ENCODE data around the gene HTR4. TPM values are rescaled to one million over a fixed set of nuclear protein-coding genes. Genes with fewer than 3 reads are reported as not detected.

HTR4 gene
- total and polyA plus RNA-seq, 2 of the 4 experiments (the other 2 are of a cell fraction), result not detected

- BruUV-seq (replicated peaks), result no TSS peak
Observed at GRCh38 chr5:148626081-148626613, 28.2 kb downstream of the HTR4 start.

More at GRCh38 chr5:148626081-148626613, 28.2 kb downstream of the HTR4 start:
- H2AFZ ChIP-seq (replicated peaks; ENCODE audit: low read length, poor library complexity), result no peak overlapping the region
- H3K79me1 ChIP-seq (ENCODE audit: low read depth in 1 of 2, low read length in 2 of 2), result no peaks in the 10 kb centered on the region
- H2AK9ac ChIP-seq (replicated peaks; ENCODE audit: low read depth, low read length, poor library complexity), result no peak overlapping the region
- no peak overlapping the region for H2AK5ac ChIP-seq (ENCODE audit: low read depth, low read length)
- no peak overlapping the region for H3K4ac ChIP-seq (ENCODE audit: low read depth, low read length)
- WGBS, 2 experiments (ENCODE audit: extremely low coverage in 2 of 2, insufficient read length in 1 of 2), result no CpG with 5 or more reads among the region's 3 CpGs
- H2BK5ac ChIP-seq (ENCODE audit: low read depth, low read length, poor library complexity, severe bottlenecking), result no peak overlapping the region
- intact Hi-C loops (cut with micrococcal nuclease) (no loop called here), dilution Hi-C loops (cut with HindIII; ENCODE audit: low sequenced_read_pairs, unreplicated experiment) (no loop called here), in situ Hi-C loops (cut with MboI; ENCODE audit: low sequenced_read_pairs) (no loop called here)
- H3K4me1 ChIP-seq (ENCODE audit: control insufficient read depth, insufficient read depth, low read length), result no peaks in the 10 kb centered on the region
- no peaks in the 10 kb centered on the region for H4K20me1 ChIP-seq (ENCODE audit: insufficient read depth, low read length)
- H3K23ac ChIP-seq (ENCODE audit: low read depth, low read length), result no peak overlapping the region
- no peak overlapping the region for H2BK15ac ChIP-seq (ENCODE audit: low read depth, low read length)
- DNase-seq (no peak), ATAC-seq (ENCODE audit: low read depth) (no peak)
- no peak overlapping the region for H3K18ac ChIP-seq (ENCODE audit: low read depth, low read length)
- H4K8ac ChIP-seq (ENCODE audit: low read depth in 2 of 2, low read length in 2 of 2), result no peak overlapping the region
- no peak overlapping the region for H3K27ac ChIP-seq (ENCODE audit: insufficient read depth, low read length)
- H4K5ac ChIP-seq (ENCODE audit: low read depth, low read length), result no peak overlapping the region
- H3K9me1 ChIP-seq (ENCODE audit: insufficient read depth, low read length), result no peaks in the 10 kb centered on the region
- ChIA-PET POLR2A (ENCODE audit: unreplicated experiment) (no interaction called here), CTCF (no interaction called here)
- no peak overlapping the region for H3K4me3 ChIP-seq (ENCODE audit: insufficient read depth, low read depth, low read length)
- H3K14ac ChIP-seq (replicated peaks; ENCODE audit: low read depth, low read length), result no peak overlapping the region
- H2BK120ac ChIP-seq (ENCODE audit: low read depth, low read length), result no peak overlapping the region
- no peak overlapping the region for H4K91ac ChIP-seq (ENCODE audit: insufficient read depth, low read depth, low read length)
- H3K36me3 ChIP-seq (ENCODE audit: control insufficient read depth, insufficient read depth, low read length), result no peaks in the 10 kb centered on the region
- TF ChIP-seq, protein P1, sequence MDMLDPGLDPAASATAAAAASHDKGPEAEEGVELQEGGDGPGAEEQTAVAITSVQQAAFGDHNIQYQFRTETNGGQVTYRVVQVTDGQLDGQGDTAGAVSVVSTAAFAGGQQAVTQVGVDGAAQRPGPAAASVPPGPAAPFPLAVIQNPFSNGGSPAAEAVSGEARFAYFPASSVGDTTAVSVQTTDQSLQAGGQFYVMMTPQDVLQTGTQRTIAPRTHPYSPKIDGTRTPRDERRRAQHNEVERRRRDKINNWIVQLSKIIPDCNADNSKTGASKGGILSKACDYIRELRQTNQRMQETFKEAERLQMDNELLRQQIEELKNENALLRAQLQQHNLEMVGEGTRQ (IDR thresholded peaks at IDR 0.05; ENCODE audit: low read depth, low read length), result no peak
- no peak for TF ChIP-seq BHLHE40 (IDR thresholded peaks at IDR 0.05; ENCODE audit: low read depth, low read length)
- no peak for TF ChIP-seq NFE2L2 (IDR thresholded peaks at IDR 0.05; ENCODE audit: low read depth, low read length)
- TF ChIP-seq FOS (IDR thresholded peaks at IDR 0.05; ENCODE audit: low read depth, low read length), result no peak
- TF ChIP-seq, protein P2, sequence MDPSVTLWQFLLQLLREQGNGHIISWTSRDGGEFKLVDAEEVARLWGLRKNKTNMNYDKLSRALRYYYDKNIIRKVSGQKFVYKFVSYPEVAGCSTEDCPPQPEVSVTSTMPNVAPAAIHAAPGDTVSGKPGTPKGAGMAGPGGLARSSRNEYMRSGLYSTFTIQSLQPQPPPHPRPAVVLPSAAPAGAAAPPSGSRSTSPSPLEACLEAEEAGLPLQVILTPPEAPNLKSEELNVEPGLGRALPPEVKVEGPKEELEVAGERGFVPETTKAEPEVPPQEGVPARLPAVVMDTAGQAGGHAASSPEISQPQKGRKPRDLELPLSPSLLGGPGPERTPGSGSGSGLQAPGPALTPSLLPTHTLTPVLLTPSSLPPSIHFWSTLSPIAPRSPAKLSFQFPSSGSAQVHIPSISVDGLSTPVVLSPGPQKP (IDR thresholded peaks at IDR 0.05; ENCODE audit: borderline replicate concordance, low read depth, low read length), result no peak
- TF ChIP-seq RFX5 (IDR thresholded peaks at IDR 0.05; ENCODE audit: low read depth, low read length), result no peak
- TF ChIP-seq CEBPB (IDR thresholded peaks at IDR 0.05; ENCODE audit: low read depth, low read length), result no peak
- TF ChIP-seq MAZ (IDR thresholded peaks at IDR 0.05; ENCODE audit: borderline replicate concordance, low read depth, low read length), result no peak
- no peak for TF ChIP-seq CHD1 (IDR thresholded peaks at IDR 0.05; ENCODE audit: low read depth, low read length)
- no peak for TF ChIP-seq MXI1 (IDR thresholded peaks at IDR 0.05; ENCODE audit: borderline replicate concordance, low read depth, low read length)
- no peak for TF ChIP-seq SMC3 (IDR thresholded peaks at IDR 0.05; ENCODE audit: low read depth, low read length)
- no peak for TF ChIP-seq CTCF (conservative IDR thresholded peaks at IDR 0.05; ENCODE audit: low read depth, low read length)
- no peak for TF ChIP-seq POLR2A (IDR thresholded peaks at IDR 0.05; ENCODE audit: low read depth, low read length)
- TF ChIP-seq RAD21 (IDR thresholded peaks at IDR 0.05; ENCODE audit: low read length), result no peak
- no peak for TF ChIP-seq RCOR1 (IDR thresholded peaks at IDR 0.05; ENCODE audit: insufficient replicate concordance, low read length)
- TF ChIP-seq MAFK (IDR thresholded peaks at IDR 0.05; ENCODE audit: low read depth, low read length), result no peak
- no peak overlapping the region for H2BK20ac ChIP-seq (ENCODE audit: low read depth, low read length)
- H3K27me3 ChIP-seq (ENCODE audit: control insufficient read depth, insufficient read depth, low read length), result no peaks in the 10 kb centered on the region
- no peak overlapping the region for H3K56ac ChIP-seq (ENCODE audit: extremely low read depth, insufficient read depth, low read length)
- H3K9ac ChIP-seq (ENCODE audit: low read depth, low read length), result no peak overlapping the region
- no peak overlapping the region for H3K4me2 ChIP-seq (ENCODE audit: low read depth, low read length)
- H3K9me3 ChIP-seq (ENCODE audit: control insufficient read depth, insufficient read depth, low read length), result no peaks in the 10 kb centered on the region

All from IMR-90 (cell line).